H1 (cell line): Measurements from ENCODE around the gene CLDN9. TPM values are rescaled to one million over a fixed set of nuclear protein-coding genes. Genes with fewer than 3 reads are reported as not detected.

Source experiments
- CBX5 ChIP-seq: fragments of 300-800, 300-1000 bp; sonication (generic); IDR thresholded peaks from 2 replicates; pipeline ENCODE4 v1.7.1; 2016; ENCODE audit warnings: antibody characterized with exemption, low read length, low read depth
- NRF1 ChIP-seq: IDR thresholded peaks from 2 replicates; pipeline ENCODE4 v1.6.1; 2011; ENCODE audit warnings: mild to moderate bottlenecking, low read depth, low read length, improper control_type of control experiment
- RBBP5 ChIP-seq: IDR thresholded peaks from 2 replicates; pipeline ENCODE4 v1.7.1; 2012; ENCODE audit warnings: low read depth, mild to moderate bottlenecking, inconsistent platforms, low read length, moderate library complexity, borderline replicate concordance
- polyA plus RNA-seq, 7 experiments: library from polyadenylated mRNA; depleted of rRNA in 3 of 7; stranded (reverse) in 5 of 7; unstranded in 2 of 7; fragments of >200 nt in 5 of 7; fragments of 200-250 nt in 2 of 7; gene quantifications; 1 replicate in 5 of 7; 2 replicates in 1 of 7; 4 replicates in 1 of 7; pipeline versions ENCODE4 v1.2.1 to v1.2.3, GENCODE V29; 2011 to 2013; ENCODE audit warnings: missing spikeins in 2 of 7, mixed read lengths in 2 of 7
- total RNA-seq: library from RNA; stranded (reverse); fragmentation: NEBNext Ultra II Directional; extraction: Animal tissue kit (Norgen Biotek cat#: 25700); gene quantifications from 2 replicates; pipeline ENCODE4 v1.2.1, GENCODE V29; 2021

Gene CLDN9
- total and polyA plus RNA-seq, 2 of the 8 experiments (the other 6 are each of a cell fraction or from before 2014, with no cell fraction given), result 0.60 to 0.89 TPM

GRCh38 chr16:3042376-3042775, 29.7 kb downstream of the CLDN9 start (continued):
- TF ChIP-seq NRF1 (no peak), RBBP5 (no peak), CBX5 (no peak)
